ENCODE data around the gene RYR1. TPM values are rescaled to one million over a fixed set of nuclear protein-coding genes. Genes with fewer than 3 reads are reported as not detected.

RYR1 gene
- total RNA-seq, 1 donor = not detected

- no peak overlapping the region for H3K4me3 ChIP-seq (ENCODE audit: low read depth, low read length)
- DNase-seq (ENCODE audit: low read depth) = no peak
Measured at GRCh38 chr19:38437917-38438316, 4.4 kb downstream of the RYR1 start.

DNA sequence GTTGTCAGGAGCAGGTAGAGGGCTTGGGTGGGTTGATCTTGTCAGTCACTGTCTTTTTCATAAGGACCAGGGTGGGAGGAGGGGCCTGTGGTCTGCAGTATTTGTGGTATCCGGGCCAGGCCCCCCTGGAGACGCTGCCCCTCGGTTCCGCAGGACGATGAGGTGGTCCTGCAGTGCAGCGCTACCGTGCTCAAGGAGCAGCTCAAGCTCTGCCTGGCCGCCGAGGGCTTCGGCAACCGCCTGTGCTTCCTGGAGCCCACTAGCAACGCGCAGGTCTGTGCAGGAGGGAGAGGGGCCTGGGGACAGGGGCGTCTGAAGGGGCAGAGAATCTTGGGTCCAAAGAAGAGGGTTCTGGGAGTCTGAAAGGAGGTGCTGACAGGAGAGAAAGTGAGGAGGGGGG is 7.1 kb downstream of the RYR1 start:
- no peak overlapping the region for H3K4me3 ChIP-seq (ENCODE audit: low read depth, low read length)
- DNase-seq (ENCODE audit: low read depth) = no peak
- TF ChIP-seq CTCF (IDR thresholded peaks at IDR 0.05; ENCODE audit: insufficient read depth, low read length) = no peak

More at GRCh38 chr19:38437917-38438316, 4.4 kb downstream of the RYR1 start:
- no peak for TF ChIP-seq CTCF (IDR thresholded peaks at IDR 0.05; ENCODE audit: insufficient read depth, low read length)

GRCh38 chr19:38441657-38442348 is 8.3 kb downstream of the RYR1 start:
- H3K4me3 ChIP-seq (ENCODE audit: low read depth, low read length) = no peak overlapping the region
- no peak for TF ChIP-seq CTCF (IDR thresholded peaks at IDR 0.05; ENCODE audit: insufficient read depth, low read length)
- DNase-seq (ENCODE audit: low read depth) = peak; percentile 6

GRCh38 chr19:38442736-38443135 is 9.2 kb downstream of the RYR1 start:
- no peak for TF ChIP-seq CTCF (IDR thresholded peaks at IDR 0.05; ENCODE audit: insufficient read depth, low read length)
- H3K4me3 ChIP-seq (ENCODE audit: low read depth, low read length) = no peak overlapping the region
- no peak for DNase-seq (ENCODE audit: low read depth)

DNA sequence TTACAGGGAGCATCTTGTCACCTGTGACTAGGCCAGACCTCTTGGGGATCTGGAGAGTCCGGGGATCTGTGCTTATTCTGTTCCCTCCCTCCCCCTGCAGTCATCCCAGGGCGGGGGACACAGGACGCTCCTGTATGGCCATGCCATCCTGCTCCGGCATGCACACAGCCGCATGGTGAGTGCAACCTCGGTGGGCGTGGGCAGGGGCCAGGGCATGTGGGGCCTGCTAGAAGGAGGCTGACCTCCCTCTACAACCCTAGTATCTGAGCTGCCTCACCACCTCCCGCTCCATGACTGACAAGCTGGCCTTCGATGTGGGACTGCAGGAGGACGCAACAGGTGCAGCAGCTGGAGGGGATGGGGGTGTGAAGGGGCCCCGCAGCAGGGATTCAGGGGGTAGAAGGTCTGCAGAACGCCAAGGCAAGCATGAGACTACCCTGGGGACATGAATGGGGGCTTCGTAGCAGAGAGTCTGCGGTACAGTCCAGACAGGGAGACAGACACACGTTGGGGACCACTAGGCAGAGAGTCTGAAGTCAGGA is 10.0 kb downstream of the RYR1 start:
- no peak for TF ChIP-seq CTCF (IDR thresholded peaks at IDR 0.05; ENCODE audit: insufficient read depth, low read length)
- H3K4me3 ChIP-seq (ENCODE audit: low read depth, low read length) = no peak overlapping the region
- DNase-seq (ENCODE audit: low read depth) = no peak

DNA sequence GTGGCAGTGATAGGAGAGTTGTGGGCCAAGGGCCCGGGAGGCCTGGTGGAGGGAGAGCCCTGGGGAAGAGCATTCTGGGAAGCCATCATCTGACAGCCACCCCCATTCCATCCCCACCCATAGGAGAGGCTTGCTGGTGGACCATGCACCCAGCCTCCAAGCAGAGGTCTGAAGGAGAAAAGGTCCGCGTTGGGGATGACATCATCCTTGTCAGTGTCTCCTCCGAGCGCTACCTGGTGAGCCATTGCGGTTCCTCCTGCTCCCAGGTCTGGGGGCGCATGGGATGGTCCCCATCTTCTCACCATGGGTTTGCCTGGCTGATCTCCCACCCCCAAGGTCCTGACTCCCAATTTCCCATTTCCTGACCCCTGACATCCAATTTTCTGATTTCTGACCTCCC is 10.5 kb downstream of the RYR1 start:
- TF ChIP-seq CTCF (IDR thresholded peaks at IDR 0.05; ENCODE audit: insufficient read depth, low read length) = no peak
- no peak overlapping the region for H3K4me3 ChIP-seq (ENCODE audit: low read depth, low read length)
- DNase-seq (ENCODE audit: low read depth) = no peak

Data from fibroblast of the aortic adventitia (primary cell).